ENCODE data around the gene WDR37.
"Not testable (repeated sequence)": the region's sequence is repeated elsewhere in the genome, so short reads cannot be mapped to it uniquely, and the experiment has no call there.

The WDR37 gene

GRCh38 chr10:1116696-1117280 lies 60.6 kb downstream of the WDR37 start:
- Histone ChIP-seq H3K27ac (ENCODE audit: low read depth, low read length) (no peak overlapping the region), H3K36me3 (ENCODE audit: insufficient read depth, low read length) (peaks cover 3% of the 10 kb centered on the region; the same call in 1 of the 2 replicates), H3K79me2 (ENCODE audit: control insufficient read depth, insufficient read depth, low read length, unreplicated experiment) (no peaks in the 10 kb centered on the region), H3K4me1 (ENCODE audit: control insufficient read depth, insufficient read depth, low read length, unreplicated experiment) (no peaks in the 10 kb centered on the region), H2AFZ (ENCODE audit: low read length, unreplicated experiment) (no peak overlapping the region), H3K27me3 (ENCODE audit: insufficient read depth, low read length) (no peaks in the 10 kb centered on the region), H3K4me3 (ENCODE audit: low read depth, low read length) (no peak overlapping the region)

GRCh38 chr10:1117651-1118050 lies 61.5 kb downstream of the WDR37 start:
- H3K4me3 ChIP-seq (ENCODE audit: low read depth, low read length) = no peak overlapping the region
- no peaks in the 10 kb centered on the region for H3K27me3 ChIP-seq (ENCODE audit: insufficient read depth, low read length)
- H2AFZ ChIP-seq (ENCODE audit: low read length, unreplicated experiment) = no peak overlapping the region
- H3K79me2 ChIP-seq (ENCODE audit: control insufficient read depth, insufficient read depth, low read length, unreplicated experiment) = no peaks in the 10 kb centered on the region
- no peaks in the 10 kb centered on the region for H3K4me1 ChIP-seq (ENCODE audit: control insufficient read depth, insufficient read depth, low read length, unreplicated experiment)
- no peak overlapping the region for H3K27ac ChIP-seq (ENCODE audit: low read depth, low read length)
- H3K36me3 ChIP-seq (ENCODE audit: insufficient read depth, low read length) = peaks cover 5% of the 10 kb centered on the region; the same call in 1 of the 2 replicates

GRCh38 chr10:1118318-1118717 lies 62.1 kb downstream of the WDR37 start:
- H3K4me1 ChIP-seq (ENCODE audit: control insufficient read depth, insufficient read depth, low read length, unreplicated experiment); H3K4me3 ChIP-seq (ENCODE audit: low read depth, low read length); H2AFZ ChIP-seq (ENCODE audit: low read length, unreplicated experiment); H3K79me2 ChIP-seq (ENCODE audit: control insufficient read depth, insufficient read depth, low read length, unreplicated experiment); H3K27me3 ChIP-seq (ENCODE audit: insufficient read depth, low read length); H3K27ac ChIP-seq (ENCODE audit: low read depth, low read length); H3K36me3 ChIP-seq (ENCODE audit: insufficient read depth, low read length): not testable (repeated sequence)

- no peak overlapping the region for H3K4me3 ChIP-seq (ENCODE audit: low read depth, low read length)
- H3K27ac ChIP-seq (ENCODE audit: low read depth, low read length) = no peak overlapping the region
Observed at GRCh38 chr10:1119027-1119426, 62.8 kb downstream of the WDR37 start.

GRCh38 chr10:1119501-1119900 lies 63.3 kb downstream of the WDR37 start:
- no peak overlapping the region for H3K27ac ChIP-seq (ENCODE audit: low read depth, low read length)
- H3K4me1 ChIP-seq (ENCODE audit: control insufficient read depth, insufficient read depth, low read length, unreplicated experiment) = no peaks in the 10 kb centered on the region

More at GRCh38 chr10:1119027-1119426, 62.8 kb downstream of the WDR37 start:
- Histone ChIP-seq H3K36me3 (ENCODE audit: insufficient read depth, low read length) (peaks cover 11% of the 10 kb centered on the region; the same call in 1 of the 2 replicates), H3K4me1 (ENCODE audit: control insufficient read depth, insufficient read depth, low read length, unreplicated experiment) (no peaks in the 10 kb centered on the region), H3K79me2 (ENCODE audit: control insufficient read depth, insufficient read depth, low read length, unreplicated experiment) (no peaks in the 10 kb centered on the region), H3K27me3 (ENCODE audit: insufficient read depth, low read length) (no peaks in the 10 kb centered on the region), H2AFZ (ENCODE audit: low read length, unreplicated experiment) (no peak overlapping the region)

GRCh38 chr10:1120306-1120705 lies 64.1 kb downstream of the WDR37 start:
- Histone ChIP-seq H3K4me1 (ENCODE audit: control insufficient read depth, insufficient read depth, low read length, unreplicated experiment) (no peaks in the 10 kb centered on the region), H3K36me3 (ENCODE audit: insufficient read depth, low read length) (peaks cover 16% of the 10 kb centered on the region; the same call in 1 of the 2 replicates)

More at GRCh38 chr10:1119501-1119900, 63.3 kb downstream of the WDR37 start:
- Histone ChIP-seq H3K4me3 (ENCODE audit: low read depth, low read length) (no peak overlapping the region), H3K36me3 (ENCODE audit: insufficient read depth, low read length) (peaks cover 11% of the 10 kb centered on the region; the same call in 1 of the 2 replicates), H3K27me3 (ENCODE audit: insufficient read depth, low read length) (no peaks in the 10 kb centered on the region), H3K79me2 (ENCODE audit: control insufficient read depth, insufficient read depth, low read length, unreplicated experiment) (no peaks in the 10 kb centered on the region), H2AFZ (ENCODE audit: low read length, unreplicated experiment) (no peak overlapping the region)

GRCh38 chr10:1120801-1121211 lies 64.6 kb downstream of the WDR37 start:
- Histone ChIP-seq H3K4me1 (ENCODE audit: control insufficient read depth, insufficient read depth, low read length, unreplicated experiment) (no peaks in the 10 kb centered on the region), H3K27ac (ENCODE audit: low read depth, low read length) (no peak overlapping the region), H2AFZ (ENCODE audit: low read length, unreplicated experiment) (no peak overlapping the region), H3K36me3 (ENCODE audit: insufficient read depth, low read length) (peaks cover 16% of the 10 kb centered on the region; the same call in 1 of the 2 replicates), H3K27me3 (ENCODE audit: insufficient read depth, low read length) (no peaks in the 10 kb centered on the region), H3K4me3 (ENCODE audit: low read depth, low read length) (no peak overlapping the region), H3K79me2 (ENCODE audit: control insufficient read depth, insufficient read depth, low read length, unreplicated experiment) (no peaks in the 10 kb centered on the region)

More at GRCh38 chr10:1120306-1120705, 64.1 kb downstream of the WDR37 start:
- H2AFZ ChIP-seq (ENCODE audit: low read length, unreplicated experiment) = no peak overlapping the region
- no peaks in the 10 kb centered on the region for H3K79me2 ChIP-seq (ENCODE audit: control insufficient read depth, insufficient read depth, low read length, unreplicated experiment)
- H3K27ac ChIP-seq (ENCODE audit: low read depth, low read length) = no peak overlapping the region
- H3K4me3 ChIP-seq (ENCODE audit: low read depth, low read length) = no peak overlapping the region
- H3K27me3 ChIP-seq (ENCODE audit: insufficient read depth, low read length) = no peaks in the 10 kb centered on the region

- H3K4me3 ChIP-seq (ENCODE audit: low read depth, low read length) = no peak overlapping the region
- H3K27me3 ChIP-seq (ENCODE audit: insufficient read depth, low read length) = no peaks in the 10 kb centered on the region
- no peaks in the 10 kb centered on the region for H3K79me2 ChIP-seq (ENCODE audit: control insufficient read depth, insufficient read depth, low read length, unreplicated experiment)
- no peak overlapping the region for H2AFZ ChIP-seq (ENCODE audit: low read length, unreplicated experiment)
- H3K4me1 ChIP-seq (ENCODE audit: control insufficient read depth, insufficient read depth, low read length, unreplicated experiment) = no peaks in the 10 kb centered on the region
- no peak overlapping the region for H3K27ac ChIP-seq (ENCODE audit: low read depth, low read length)
- H3K36me3 ChIP-seq (ENCODE audit: insufficient read depth, low read length) = peaks cover 16% of the 10 kb centered on the region; the same call in 1 of the 2 replicates
Observed at GRCh38 chr10:1121271-1121970, 65.2 kb downstream of the WDR37 start.

GRCh38 chr10:1122349-1122748 lies 66.2 kb downstream of the WDR37 start:
- no peaks in the 10 kb centered on the region for H3K27me3 ChIP-seq (ENCODE audit: insufficient read depth, low read length)
- no peak overlapping the region for H3K4me3 ChIP-seq (ENCODE audit: low read depth, low read length)
- no peaks in the 10 kb centered on the region for H3K79me2 ChIP-seq (ENCODE audit: control insufficient read depth, insufficient read depth, low read length, unreplicated experiment)
- H3K36me3 ChIP-seq (ENCODE audit: insufficient read depth, low read length) = peaks cover 16% of the 10 kb centered on the region; the same call in 1 of the 2 replicates
- H3K27ac ChIP-seq (ENCODE audit: low read depth, low read length) = no peak overlapping the region
- no peak overlapping the region for H2AFZ ChIP-seq (ENCODE audit: low read length, unreplicated experiment)
- H3K4me1 ChIP-seq (ENCODE audit: control insufficient read depth, insufficient read depth, low read length, unreplicated experiment) = no peaks in the 10 kb centered on the region

GRCh38 chr10:1123198-1123597 lies 67.0 kb downstream of the WDR37 start:
- Histone ChIP-seq H3K4me1 (ENCODE audit: control insufficient read depth, insufficient read depth, low read length, unreplicated experiment) (no peaks in the 10 kb centered on the region), H3K27ac (ENCODE audit: low read depth, low read length) (no peak overlapping the region), H3K27me3 (ENCODE audit: insufficient read depth, low read length) (no peaks in the 10 kb centered on the region), H3K4me3 (ENCODE audit: low read depth, low read length) (no peak overlapping the region), H3K79me2 (ENCODE audit: control insufficient read depth, insufficient read depth, low read length, unreplicated experiment) (no peaks in the 10 kb centered on the region), H3K36me3 (ENCODE audit: insufficient read depth, low read length) (peaks cover 16% of the 10 kb centered on the region; the same call in 1 of the 2 replicates), H2AFZ (ENCODE audit: low read length, unreplicated experiment) (no peak overlapping the region)

- Histone ChIP-seq H2AFZ (ENCODE audit: low read length, unreplicated experiment) (no peak overlapping the region), H3K36me3 (ENCODE audit: insufficient read depth, low read length) (peaks cover 20% of the 10 kb centered on the region; the same call in 1 of the 2 replicates), H3K4me3 (ENCODE audit: low read depth, low read length) (no peak overlapping the region), H3K79me2 (ENCODE audit: control insufficient read depth, insufficient read depth, low read length, unreplicated experiment) (no peaks in the 10 kb centered on the region), H3K27ac (ENCODE audit: low read depth, low read length) (no peak overlapping the region), H3K4me1 (ENCODE audit: control insufficient read depth, insufficient read depth, low read length, unreplicated experiment) (no peaks in the 10 kb centered on the region), H3K27me3 (ENCODE audit: insufficient read depth, low read length) (no peaks in the 10 kb centered on the region)
Observed at GRCh38 chr10:1123972-1124371, 67.8 kb downstream of the WDR37 start.

Data from ACC112 (cell line).